Measurements from ENCODE around the gene AKR1C2.
"Not testable (repeated sequence)": the region's sequence is repeated elsewhere in the genome, so short reads cannot be mapped to it uniquely, and the experiment has no call there.

The AKR1C2 gene

GRCh38 chr10:5013385-5013784 lies 9.7 kb upstream of the AKR1C2 start:
- Mint-ChIP-seq H3K4me1 (no peaks in the 10 kb centered on the region), H3K36me3 (no peaks in the 10 kb centered on the region), H3K27ac (no peak overlapping the region), H3K9me3 (no peaks in the 10 kb centered on the region), H3K4me3 (no peak overlapping the region)
- ATAC-seq (no peak), DNase-seq (ENCODE audit: low spot score in 2 of 2) (no peak)

DNA sequence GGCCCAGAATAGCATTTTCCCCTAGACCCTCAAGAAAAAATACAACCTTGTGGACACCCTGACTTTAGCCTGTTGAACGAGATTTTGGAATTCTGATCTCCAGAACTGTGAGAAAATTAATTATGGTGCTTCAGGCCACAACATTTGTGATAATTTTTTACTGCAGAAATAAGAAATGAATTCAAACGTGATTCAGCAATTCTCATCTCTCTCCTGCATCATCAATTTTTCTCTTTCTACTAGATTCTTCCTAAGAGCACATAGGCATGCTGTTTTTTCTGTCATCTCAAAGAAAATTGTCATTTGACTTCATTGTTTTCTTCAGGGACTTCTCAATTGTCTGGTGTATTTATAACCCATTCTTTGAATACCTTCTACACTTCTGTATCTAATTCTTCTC lies 8.9 kb upstream of the AKR1C2 start:
- H3K9me3 Mint-ChIP-seq: no peaks in the 10 kb centered on the region

GRCh38 chr10:5011392-5011791 lies 7.7 kb upstream of the AKR1C2 start:
- H3K9me3 Mint-ChIP-seq; H3K4me3 Mint-ChIP-seq; ATAC-seq; DNase-seq (ENCODE audit: low spot score in 2 of 2); H3K4me1 Mint-ChIP-seq; H3K27ac Mint-ChIP-seq; H3K36me3 Mint-ChIP-seq: not testable (repeated sequence)

More for the DNA sequence above, 8.9 kb upstream of the AKR1C2 start:
- no peaks in the 10 kb centered on the region for H3K36me3 Mint-ChIP-seq
- H3K27ac Mint-ChIP-seq: no peak overlapping the region
- no peak overlapping the region for H3K4me3 Mint-ChIP-seq
- ATAC-seq (no peak), DNase-seq (ENCODE audit: low spot score in 2 of 2) (no peak)
- H3K4me1 Mint-ChIP-seq: no peaks in the 10 kb centered on the region

GRCh38 chr10:5010043-5010442 lies 6.4 kb upstream of the AKR1C2 start:
- not testable (repeated sequence) for H3K4me1 Mint-ChIP-seq; H3K36me3 Mint-ChIP-seq; H3K4me3 Mint-ChIP-seq; DNase-seq (ENCODE audit: low spot score in 2 of 2); H3K27ac Mint-ChIP-seq; H3K9me3 Mint-ChIP-seq
- ATAC-seq: peak; percentile 37

- H3K4me1 Mint-ChIP-seq; ATAC-seq; H3K27ac Mint-ChIP-seq; H3K4me3 Mint-ChIP-seq; DNase-seq (ENCODE audit: low spot score in 2 of 2); H3K36me3 Mint-ChIP-seq; H3K9me3 Mint-ChIP-seq: not testable (repeated sequence)
These were observed 5.3 kb upstream of the AKR1C2 start for GRCh38 chr10:5008857-5009548.

GRCh38 chr10:5004501-5004900 lies 844 bp upstream of the AKR1C2 start:
- not testable (repeated sequence) for ATAC-seq; H3K4me1 Mint-ChIP-seq; H3K36me3 Mint-ChIP-seq; DNase-seq (ENCODE audit: low spot score in 2 of 2); H3K27ac Mint-ChIP-seq; H3K4me3 Mint-ChIP-seq; H3K9me3 Mint-ChIP-seq

DNA sequence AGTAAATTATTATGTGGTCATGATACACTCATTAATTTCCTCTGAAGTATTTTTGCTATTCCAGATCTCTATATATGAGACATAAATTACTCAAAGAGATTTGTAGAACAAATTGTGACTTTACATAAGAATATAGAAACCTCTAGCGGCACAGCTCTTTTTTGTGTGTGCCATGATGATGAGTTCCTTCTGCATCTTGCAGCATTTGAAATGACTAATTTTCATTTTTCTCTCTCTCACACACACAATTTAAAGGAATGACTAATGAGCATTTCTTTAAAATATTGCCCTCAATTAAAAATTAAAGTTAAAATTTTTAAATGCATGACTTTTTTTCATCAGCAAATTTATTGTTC lies 351 bp upstream of the AKR1C2 start:
- not testable (repeated sequence) for H3K4me3 Mint-ChIP-seq; H3K27ac Mint-ChIP-seq; DNase-seq (ENCODE audit: low spot score in 2 of 2); H3K4me1 Mint-ChIP-seq; H3K9me3 Mint-ChIP-seq; H3K36me3 Mint-ChIP-seq; ATAC-seq

- DNase-seq (ENCODE audit: low spot score in 2 of 2): no peak
- Mint-ChIP-seq H3K27ac (no peak overlapping the region), H3K36me3 (no peaks in the 10 kb centered on the region), H3K4me1 (no peaks in the 10 kb centered on the region), H3K4me3 (no peak overlapping the region), H3K9me3 (peaks cover 5% of the 10 kb centered on the region)
- ATAC-seq: no peak
These were observed 1.5 kb downstream of the AKR1C2 start for GRCh38 chr10:5002013-5002727.

DNA sequence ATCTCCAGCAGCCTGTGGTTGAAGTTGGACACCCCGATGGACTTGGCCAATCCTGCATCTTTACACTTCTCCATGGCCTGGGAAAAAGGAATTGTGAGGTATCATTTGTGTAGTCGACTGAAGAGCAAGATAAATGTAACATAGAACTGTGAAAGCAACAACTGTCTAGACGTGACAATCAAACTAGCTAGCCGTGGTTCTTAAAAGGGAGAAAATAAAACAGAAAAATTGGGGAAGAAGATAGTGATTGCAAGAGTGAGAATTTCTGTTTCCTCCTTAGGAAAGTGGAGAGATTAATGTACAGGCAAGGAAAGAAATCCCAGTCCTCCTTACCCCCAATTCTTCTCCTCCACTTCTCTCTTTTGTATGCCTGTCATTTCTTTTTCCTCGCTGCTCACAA lies 5.0 kb downstream of the AKR1C2 start:
- no peaks in the 10 kb centered on the region for H3K4me1 Mint-ChIP-seq
- H3K9me3 Mint-ChIP-seq: no peaks in the 10 kb centered on the region
- no peak overlapping the region for H3K27ac Mint-ChIP-seq
- DNase-seq (ENCODE audit: low spot score in 2 of 2) (no peak), ATAC-seq (no peak)
- no peaks in the 10 kb centered on the region for H3K36me3 Mint-ChIP-seq
- no peak overlapping the region for H3K4me3 Mint-ChIP-seq

- DNase-seq (ENCODE audit: low spot score in 2 of 2); H3K4me1 Mint-ChIP-seq; H3K36me3 Mint-ChIP-seq; ATAC-seq; H3K9me3 Mint-ChIP-seq; H3K27ac Mint-ChIP-seq; H3K4me3 Mint-ChIP-seq: not testable (repeated sequence)
These were observed 9.4 kb downstream of the AKR1C2 start for GRCh38 chr10:4994260-4994659.

GRCh38 chr10:4992564-4992963 lies 11.1 kb downstream of the AKR1C2 start:
- H3K4me1 Mint-ChIP-seq; ATAC-seq; H3K27ac Mint-ChIP-seq; H3K36me3 Mint-ChIP-seq; H3K9me3 Mint-ChIP-seq; DNase-seq (ENCODE audit: low spot score in 2 of 2); H3K4me3 Mint-ChIP-seq: not testable (repeated sequence)

GRCh38 chr10:4991463-4991862 lies 12.2 kb downstream of the AKR1C2 start:
- H3K27ac Mint-ChIP-seq; H3K4me3 Mint-ChIP-seq; H3K36me3 Mint-ChIP-seq; DNase-seq (ENCODE audit: low spot score in 2 of 2); H3K4me1 Mint-ChIP-seq; ATAC-seq; H3K9me3 Mint-ChIP-seq: not testable (repeated sequence)

- no peaks in the 10 kb centered on the region for H3K36me3 Mint-ChIP-seq
- DNase-seq (ENCODE audit: low spot score in 2 of 2): no peak
- no peak for ATAC-seq
- no peaks in the 10 kb centered on the region for H3K4me1 Mint-ChIP-seq
- no peak overlapping the region for H3K4me3 Mint-ChIP-seq
- H3K9me3 Mint-ChIP-seq: no peaks in the 10 kb centered on the region
- H3K27ac Mint-ChIP-seq: no peak overlapping the region
These were observed 13.4 kb downstream of the AKR1C2 start for GRCh38 chr10:4990217-4990616.

GRCh38 chr10:4988000-4988641 lies 15.5 kb downstream of the AKR1C2 start:
- H3K4me1 Mint-ChIP-seq; H3K4me3 Mint-ChIP-seq; H3K27ac Mint-ChIP-seq; H3K36me3 Mint-ChIP-seq; H3K9me3 Mint-ChIP-seq; ATAC-seq; DNase-seq (ENCODE audit: low spot score in 2 of 2): not testable (repeated sequence)

GRCh38 chr10:4984971-4985594 lies 18.6 kb downstream of the AKR1C2 start:
- Mint-ChIP-seq H3K27ac (no peak overlapping the region), H3K4me1 (no peaks in the 10 kb centered on the region), H3K36me3 (no peaks in the 10 kb centered on the region), H3K9me3 (no peaks in the 10 kb centered on the region), H3K4me3 (no peak overlapping the region)
- DNase-seq (ENCODE audit: low spot score in 2 of 2) (no peak), ATAC-seq (no peak)

Measured in stimulated activated effector memory CD8-positive, alpha-beta T cell treated with anti-CD3 and anti-CD28 coated beads, Interleukin-12 subunit alpha, Interleukin-12 subunit beta, amount 100 ng/mL, for 72 hours (primary cell).